ENCODE results near the gene FADS2.
A peak's percentile ranks its signal among the peaks of the same experiment; 100 is the strongest.

DNA sequence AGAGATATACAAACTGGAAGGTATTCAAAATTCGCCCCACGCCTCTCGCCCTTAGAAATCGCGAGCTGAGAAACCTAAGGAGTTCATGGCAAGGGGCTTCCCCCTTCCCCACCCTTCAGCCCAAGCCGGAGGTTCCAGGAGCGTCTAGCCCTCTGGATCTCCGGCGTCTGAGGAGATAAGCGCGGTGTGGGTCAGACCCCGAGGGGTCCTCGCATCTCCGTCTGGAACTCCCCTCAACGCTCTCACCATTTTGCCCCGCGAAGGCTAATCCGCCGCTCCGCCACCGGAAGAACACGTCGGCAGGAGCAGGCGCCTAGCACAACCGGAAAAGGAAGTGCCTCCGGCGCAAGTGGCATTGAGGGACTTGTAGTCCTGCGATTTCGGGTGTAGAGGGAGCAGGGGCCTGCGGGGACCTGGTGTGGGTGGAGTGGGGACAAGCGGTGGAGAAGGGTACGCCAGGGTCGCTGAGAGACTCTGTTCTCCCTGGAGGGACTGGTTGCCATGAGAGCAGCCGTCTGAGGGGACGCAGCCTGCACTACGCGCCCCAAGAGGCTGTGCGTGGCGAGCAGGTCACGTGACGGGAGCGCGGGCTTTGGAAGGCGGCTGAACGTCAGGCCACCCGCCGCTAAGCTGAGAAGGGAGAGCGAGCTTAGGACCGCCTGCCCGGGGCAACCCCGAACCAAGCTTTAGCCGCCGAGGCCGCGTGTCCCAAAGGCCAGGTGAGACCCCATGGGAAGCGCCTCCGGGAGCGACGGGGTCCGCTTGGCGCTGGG is 35.6 kb upstream of the FADS2 start, which contains the start of the genes FEN1 and TMEM258:
- TF ChIP-seq, protein P1, sequence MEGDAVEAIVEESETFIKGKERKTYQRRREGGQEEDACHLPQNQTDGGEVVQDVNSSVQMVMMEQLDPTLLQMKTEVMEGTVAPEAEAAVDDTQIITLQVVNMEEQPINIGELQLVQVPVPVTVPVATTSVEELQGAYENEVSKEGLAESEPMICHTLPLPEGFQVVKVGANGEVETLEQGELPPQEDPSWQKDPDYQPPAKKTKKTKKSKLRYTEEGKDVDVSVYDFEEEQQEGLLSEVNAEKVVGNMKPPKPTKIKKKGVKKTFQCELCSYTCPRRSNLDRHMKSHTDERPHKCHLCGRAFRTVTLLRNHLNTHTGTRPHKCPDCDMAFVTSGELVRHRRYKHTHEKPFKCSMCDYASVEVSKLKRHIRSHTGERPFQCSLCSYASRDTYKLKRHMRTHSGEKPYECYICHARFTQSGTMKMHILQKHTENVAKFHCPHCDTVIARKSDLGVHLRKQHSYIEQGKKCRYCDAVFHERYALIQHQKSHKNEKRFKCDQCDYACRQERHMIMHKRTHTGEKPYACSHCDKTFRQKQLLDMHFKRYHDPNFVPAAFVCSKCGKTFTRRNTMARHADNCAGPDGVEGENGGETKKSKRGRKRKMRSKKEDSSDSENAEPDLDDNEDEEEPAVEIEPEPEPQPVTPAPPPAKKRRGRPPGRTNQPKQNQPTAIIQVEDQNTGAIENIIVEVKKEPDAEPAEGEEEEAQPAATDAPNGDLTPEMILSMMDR (IDR thresholded peaks at IDR 0.05), result peak in 4 of 7 experiments; percentile 23 to 48 (median 27)
- peak; percentile 61 to 87 (median 86) for TF ChIP-seq POLR2A (IDR thresholded peaks at IDR 0.05)
